ENCODE data around the gene HMGN1.

Gene HMGN1

DNA sequence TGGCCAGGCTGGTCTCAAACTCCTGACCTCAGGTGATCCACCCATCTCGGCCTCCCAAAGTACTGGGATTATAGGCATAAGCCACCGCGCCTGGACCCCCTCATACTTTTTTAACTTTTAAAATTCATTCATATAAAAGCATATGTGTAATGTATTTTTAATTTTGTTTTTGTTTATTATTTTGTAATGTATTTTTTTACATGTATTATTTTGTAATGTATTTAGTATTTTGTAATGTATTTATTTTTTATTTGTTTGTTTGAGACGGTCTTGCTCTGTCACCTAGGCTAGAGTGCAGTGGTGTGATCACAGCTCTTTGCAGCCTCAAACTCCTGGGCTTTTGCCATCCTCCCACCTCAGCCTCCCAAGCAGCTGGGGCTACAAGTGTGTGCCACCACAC is 23.4 kb downstream of the HMGN1 start:
- Histone ChIP-seq H3K36me3 (ENCODE audit: insufficient read depth, low read length) (no peaks in the 10 kb centered on the region), H3K79me2 (ENCODE audit: insufficient read depth, low read length) (no peaks in the 10 kb centered on the region), H3K4me2 (ENCODE audit: low read depth, low read length, poor library complexity, severe bottlenecking) (no peak overlapping the region), H4K20me1 (ENCODE audit: insufficient read depth, low read length, poor library complexity, severe bottlenecking) (no peaks in the 10 kb centered on the region), H3K27me3 (ENCODE audit: insufficient read depth, low read length, poor library complexity, severe bottlenecking) (no peaks in the 10 kb centered on the region), H3K9me3 (ENCODE audit: insufficient read depth, low read depth, low read length) (no peaks in the 10 kb centered on the region), H3F3A (ENCODE audit: low read depth) (no peaks in the 10 kb centered on the region), H3K4me1 (ENCODE audit: insufficient read depth, low read length, poor library complexity, severe bottlenecking) (no peaks in the 10 kb centered on the region), H3K9ac (ENCODE audit: low read depth, low read length, poor library complexity, severe bottlenecking) (no peak overlapping the region), H3K4me3 (ENCODE audit: low read length, poor library complexity, severe bottlenecking) (no peak overlapping the region), H2AFZ (ENCODE audit: low read length) (no peak overlapping the region), H3K9me2 (replicated peaks; ENCODE audit: low read depth, low read length) (no peaks in the 10 kb centered on the region)
- TF ChIP-seq CTCF (conservative IDR thresholded peaks at IDR 0.05; ENCODE audit: low read length) (no peak), EZH2phosphoT487 (IDR thresholded peaks at IDR 0.05; ENCODE audit: borderline replicate concordance) (no peak)

- Histone ChIP-seq H3K4me2 (ENCODE audit: low read depth, low read length, poor library complexity, severe bottlenecking) (no peak overlapping the region), H3K36me3 (ENCODE audit: insufficient read depth, low read length) (no peaks in the 10 kb centered on the region), H2AFZ (ENCODE audit: low read length) (no peak overlapping the region), H3K27me3 (ENCODE audit: insufficient read depth, low read length, poor library complexity, severe bottlenecking) (no peaks in the 10 kb centered on the region), H3K4me3 (ENCODE audit: low read length, poor library complexity, severe bottlenecking) (no peak overlapping the region), H3K79me2 (ENCODE audit: insufficient read depth, low read length) (no peaks in the 10 kb centered on the region), H3F3A (ENCODE audit: low read depth) (no peaks in the 10 kb centered on the region), H4K20me1 (ENCODE audit: insufficient read depth, low read length, poor library complexity, severe bottlenecking) (no peaks in the 10 kb centered on the region), H3K4me1 (ENCODE audit: insufficient read depth, low read length, poor library complexity, severe bottlenecking) (no peaks in the 10 kb centered on the region), H3K9me3 (ENCODE audit: insufficient read depth, low read depth, low read length) (no peaks in the 10 kb centered on the region), H3K9me2 (replicated peaks; ENCODE audit: low read depth, low read length) (no peaks in the 10 kb centered on the region), H3K9ac (ENCODE audit: low read depth, low read length, poor library complexity, severe bottlenecking) (no peak overlapping the region)
- TF ChIP-seq EZH2phosphoT487 (IDR thresholded peaks at IDR 0.05; ENCODE audit: borderline replicate concordance) = no peak
- no peak for TF ChIP-seq CTCF (conservative IDR thresholded peaks at IDR 0.05; ENCODE audit: low read length)
Measured at GRCh38 chr21:39321424-39321823, 27.5 kb downstream of the HMGN1 start.

DNA sequence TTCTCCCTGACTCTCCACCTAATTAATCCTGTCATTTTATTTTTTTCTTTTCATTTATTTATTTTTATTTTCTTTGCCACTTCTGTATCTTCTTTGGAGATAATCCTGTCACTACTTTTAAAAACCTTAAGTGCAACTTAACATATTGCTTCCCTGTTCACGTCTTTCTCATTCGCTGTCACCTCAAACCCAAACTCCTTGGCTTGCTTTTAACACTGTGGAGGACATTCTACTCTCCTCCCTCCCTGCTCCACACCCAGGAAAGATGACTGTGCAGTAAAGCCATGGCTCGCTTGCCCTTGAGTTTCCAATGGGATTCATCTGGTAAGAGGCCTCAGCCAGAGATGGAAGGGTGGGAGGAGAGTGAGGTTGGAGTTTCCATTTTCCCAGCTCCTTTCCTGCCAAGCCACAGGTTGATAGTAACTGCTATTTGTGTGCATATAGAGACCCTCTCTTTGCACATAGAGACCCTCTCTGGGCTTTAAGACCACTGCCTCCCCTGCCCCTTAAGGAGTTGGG is 29.0 kb downstream of the HMGN1 start:
- Histone ChIP-seq H3K4me2 (ENCODE audit: low read depth, low read length, poor library complexity, severe bottlenecking) (no peak overlapping the region), H2AFZ (ENCODE audit: low read length) (no peak overlapping the region)
- TF ChIP-seq EZH2phosphoT487 (IDR thresholded peaks at IDR 0.05; ENCODE audit: borderline replicate concordance) (no peak), CTCF (conservative IDR thresholded peaks at IDR 0.05; ENCODE audit: low read length) (no peak)

More for the DNA sequence above, 29.0 kb downstream of the HMGN1 start:
- H3K4me3 ChIP-seq (ENCODE audit: low read length, poor library complexity, severe bottlenecking) = no peak overlapping the region
- no peaks in the 10 kb centered on the region for H3K9me2 ChIP-seq (replicated peaks; ENCODE audit: low read depth, low read length)
- peaks cover 2% of the 10 kb centered on the region for H3K4me1 ChIP-seq (ENCODE audit: insufficient read depth, low read length, poor library complexity, severe bottlenecking)
- no peaks in the 10 kb centered on the region for H3K9me3 ChIP-seq (ENCODE audit: insufficient read depth, low read depth, low read length)
- H4K20me1 ChIP-seq (ENCODE audit: insufficient read depth, low read length, poor library complexity, severe bottlenecking) = no peaks in the 10 kb centered on the region
- H3F3A ChIP-seq (ENCODE audit: low read depth) = no peaks in the 10 kb centered on the region
- H3K27me3 ChIP-seq (ENCODE audit: insufficient read depth, low read length, poor library complexity, severe bottlenecking) = no peaks in the 10 kb centered on the region
- peaks cover under 1% of the 10 kb centered on the region; the same call in 1 of the 2 replicates for H3K79me2 ChIP-seq (ENCODE audit: insufficient read depth, low read length)
- H3K36me3 ChIP-seq (ENCODE audit: insufficient read depth, low read length) = no peaks in the 10 kb centered on the region
- no peak overlapping the region for H3K9ac ChIP-seq (ENCODE audit: low read depth, low read length, poor library complexity, severe bottlenecking)

Data from Loucy (cell line).